Smooth muscle cell (in vitro differentiated cells): Measurements from ENCODE around the gene DHRSX. TPM values are rescaled to one million over a fixed set of nuclear protein-coding genes. Genes with fewer than 3 reads are reported as not detected.

Experiments used
- DNase-seq: peaks from one replicate; lab custom pipeline; 2025; ENCODE audit not compliant: unreplicated experiment; lab: John Stamatoyannopoulos, UW
- H2AFZ ChIP-seq: fragments of 200-600 bp; sonication (generic); 2 replicates; pipeline ENCODE4 v1.6.0; 2016; ENCODE audit warnings: antibody characterized with exemption, low read depth, mild to moderate bottlenecking
- H3F3A ChIP-seq: fragments of 200-600 bp; sonication (generic); 2 replicates; pipeline ENCODE4 v1.6.0; 2017; ENCODE audit warnings: antibody characterized with exemption, low read depth
- H3K27ac ChIP-seq: fragments of 200-600 bp; sonication (generic); 2 replicates; pipeline ENCODE4 v1.5.1; 2016; ENCODE audit warnings: low read depth, mild to moderate bottlenecking
- H3K27me3 ChIP-seq: fragments of 200-600 bp; sonication (generic); 2 replicates; pipeline ENCODE4 v1.6.1; 2016; ENCODE audit warnings: low read depth, mild to moderate bottlenecking
- H3K36me3 ChIP-seq: fragments of 200-600 bp; sonication (generic); 2 replicates; pipeline ENCODE4 v1.5.1; 2016; ENCODE audit warnings: low read depth
- H3K4me1 ChIP-seq: fragments of 200-600 bp; sonication (generic); 2 replicates; pipeline ENCODE4 v1.5.1; 2016; ENCODE audit warnings: low read depth
- H3K4me2 ChIP-seq: fragments of 200-600 bp; sonication (generic); 2 replicates; pipeline ENCODE4 v1.6.0; 2016; ENCODE audit warnings: mild to moderate bottlenecking
- H3K4me3 ChIP-seq: fragments of 200-600 bp; sonication (generic); 2 replicates; pipeline ENCODE4 v1.5.1; 2016; ENCODE audit warnings: mild to moderate bottlenecking
- H3K79me2 ChIP-seq: fragments of 200-600 bp; sonication (generic); 2 replicates; pipeline ENCODE4 v1.6.0; 2016; ENCODE audit warnings: low read depth, mild to moderate bottlenecking
- H3K9ac ChIP-seq: fragments of 200-600 bp; sonication (generic); 2 replicates; pipeline ENCODE4 v1.6.0; 2016; ENCODE audit warnings: low read depth
- H3K9me3 ChIP-seq: fragments of 200-600 bp; sonication (generic); replicated peaks from 2 replicates; pipeline ENCODE4 v1.5.1; 2016; ENCODE audit warnings: low read depth
- H4K20me1 ChIP-seq: fragments of 200-600 bp; sonication (generic); 2 replicates; pipeline ENCODE4 v1.6.0; 2016; ENCODE audit warnings: low read depth
- WGBS: methylation state at CpG from one replicate; pipeline ENCODE4 v1.1.7; 2016; ENCODE audit warnings: low lambda C conversion rate; 5-methylcytosine and 5-hydroxymethylcytosine counted together
- polyA plus RNA-seq: library from polyadenylated mRNA; unstranded; fragments of >200 nt; fragmentation: Nextera tagmentation; extraction: Ambion mirVana; gene quantifications from 2 replicates; pipeline ENCODE4 v1.2.1, GENCODE V29; 2016
- total RNA-seq: library from RNA; depleted of rRNA; stranded (reverse); fragments of >200 nt; gene quantifications from 2 replicates; pipeline ENCODE4 v1.2.3, GENCODE V29; 2014
- TF ChIP-seq, protein P1 (sequence below): fragments of 200-600 bp; sonication (generic); IDR thresholded peaks from 2 replicates; pipeline ENCODE4 v1.5.1; 2017; ENCODE audit warnings: borderline replicate concordance, mild to moderate bottlenecking, antibody characterized with exemption; ENCODE audit not compliant: insufficient read depth, poor library complexity, severe bottlenecking

The DHRSX gene
- total and polyA plus RNA-seq, 2 experiments from 2014 or later = 32.5 to 49.9 TPM

DNA sequence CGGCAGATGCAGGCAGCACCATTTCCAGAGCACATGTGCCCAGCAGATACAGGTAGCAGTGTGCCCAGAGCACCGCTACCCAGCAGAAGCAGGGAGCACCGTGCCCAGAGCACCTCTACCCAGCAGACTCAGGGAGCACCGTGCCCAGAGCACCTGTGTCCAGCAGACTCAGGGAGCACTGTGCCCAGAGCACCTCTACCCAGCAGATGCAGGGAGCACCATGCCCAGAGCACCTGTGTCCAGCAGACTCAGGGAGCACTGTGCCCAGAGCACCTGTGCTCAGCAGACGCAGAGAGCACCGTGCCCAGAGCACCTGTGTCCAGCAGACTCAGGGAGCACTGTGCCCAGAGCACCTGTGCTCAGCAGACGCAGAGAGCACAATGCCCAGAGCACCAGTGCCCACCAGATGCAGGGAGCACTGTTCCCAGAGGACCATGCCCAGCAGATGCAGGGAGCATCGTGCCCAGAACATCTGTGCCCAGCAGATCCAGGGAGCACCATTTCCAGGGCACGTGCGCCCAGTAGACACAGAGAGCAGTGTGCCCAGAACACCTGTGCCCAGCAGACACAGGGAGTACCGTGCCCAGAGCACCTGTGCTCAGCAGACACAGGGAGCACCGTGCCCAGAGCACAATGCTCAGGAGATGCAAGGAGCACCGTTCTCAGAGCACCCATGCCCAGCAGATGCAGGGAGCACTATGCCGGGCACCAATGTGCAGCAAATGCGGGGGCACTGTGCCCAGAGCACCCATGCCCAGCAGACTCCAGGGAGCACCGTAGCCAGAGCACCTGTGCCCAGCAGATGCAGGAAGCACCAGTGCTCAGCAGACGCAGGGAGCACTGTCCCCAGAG, 236.4 kb downstream of the DHRSX start:
- TF ChIP-seq, protein P1, sequence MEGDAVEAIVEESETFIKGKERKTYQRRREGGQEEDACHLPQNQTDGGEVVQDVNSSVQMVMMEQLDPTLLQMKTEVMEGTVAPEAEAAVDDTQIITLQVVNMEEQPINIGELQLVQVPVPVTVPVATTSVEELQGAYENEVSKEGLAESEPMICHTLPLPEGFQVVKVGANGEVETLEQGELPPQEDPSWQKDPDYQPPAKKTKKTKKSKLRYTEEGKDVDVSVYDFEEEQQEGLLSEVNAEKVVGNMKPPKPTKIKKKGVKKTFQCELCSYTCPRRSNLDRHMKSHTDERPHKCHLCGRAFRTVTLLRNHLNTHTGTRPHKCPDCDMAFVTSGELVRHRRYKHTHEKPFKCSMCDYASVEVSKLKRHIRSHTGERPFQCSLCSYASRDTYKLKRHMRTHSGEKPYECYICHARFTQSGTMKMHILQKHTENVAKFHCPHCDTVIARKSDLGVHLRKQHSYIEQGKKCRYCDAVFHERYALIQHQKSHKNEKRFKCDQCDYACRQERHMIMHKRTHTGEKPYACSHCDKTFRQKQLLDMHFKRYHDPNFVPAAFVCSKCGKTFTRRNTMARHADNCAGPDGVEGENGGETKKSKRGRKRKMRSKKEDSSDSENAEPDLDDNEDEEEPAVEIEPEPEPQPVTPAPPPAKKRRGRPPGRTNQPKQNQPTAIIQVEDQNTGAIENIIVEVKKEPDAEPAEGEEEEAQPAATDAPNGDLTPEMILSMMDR = no peak
- no peak overlapping the region for H2AFZ ChIP-seq
- H3K4me1 ChIP-seq = no peaks in the 10 kb centered on the region
- peaks cover 32% of the 10 kb centered on the region for H4K20me1 ChIP-seq
- WGBS = 97% methylated on average over 17 of the region's 17 CpGs
- no peak for DNase-seq
- H3K27ac ChIP-seq = no peak overlapping the region
- no peaks in the 10 kb centered on the region for H3K36me3 ChIP-seq
- H3F3A ChIP-seq = no peaks in the 10 kb centered on the region
- no peaks in the 10 kb centered on the region for H3K27me3 ChIP-seq
- no peak overlapping the region for H3K4me2 ChIP-seq
- no peak overlapping the region for H3K9ac ChIP-seq
- H3K4me3 ChIP-seq = no peak overlapping the region
- no peaks in the 10 kb centered on the region for H3K9me3 ChIP-seq
- H3K79me2 ChIP-seq = no peaks in the 10 kb centered on the region

DNA sequence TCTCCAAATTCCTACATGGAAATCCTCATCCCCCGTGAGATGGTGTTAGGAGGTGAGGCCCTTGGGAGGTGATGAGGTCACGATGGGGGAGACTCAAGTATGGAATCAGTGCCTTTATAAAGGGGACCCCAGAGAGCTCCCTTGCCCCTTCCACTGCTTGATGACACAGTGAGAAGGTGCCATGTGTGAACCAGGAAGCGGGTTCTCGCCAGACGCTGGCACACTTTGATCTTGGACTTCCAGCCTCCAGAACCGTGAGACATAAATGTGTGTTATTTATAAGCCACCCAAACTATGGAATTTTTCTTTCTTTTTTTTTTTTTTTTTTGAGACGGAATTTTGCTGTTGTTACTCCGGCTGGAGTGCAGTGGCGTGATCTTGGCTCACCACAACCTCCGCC, 237.6 kb downstream of the DHRSX start:
- Histone ChIP-seq H3K27ac (no peak overlapping the region), H3K27me3 (no peaks in the 10 kb centered on the region), H2AFZ (no peak overlapping the region), H3K79me2 (no peaks in the 10 kb centered on the region), H3K36me3 (no peaks in the 10 kb centered on the region), H3K4me3 (no peak overlapping the region), H3K9ac (no peak overlapping the region), H3F3A (no peaks in the 10 kb centered on the region), H4K20me1 (peaks cover 25% of the 10 kb centered on the region), H3K4me1 (no peaks in the 10 kb centered on the region), H3K4me2 (no peak overlapping the region), H3K9me3 (no peaks in the 10 kb centered on the region)
- TF ChIP-seq, protein P1 = no peak
- 89% methylated on average over 10 of the region's 10 CpGs for WGBS
- DNase-seq = no peak

DNA sequence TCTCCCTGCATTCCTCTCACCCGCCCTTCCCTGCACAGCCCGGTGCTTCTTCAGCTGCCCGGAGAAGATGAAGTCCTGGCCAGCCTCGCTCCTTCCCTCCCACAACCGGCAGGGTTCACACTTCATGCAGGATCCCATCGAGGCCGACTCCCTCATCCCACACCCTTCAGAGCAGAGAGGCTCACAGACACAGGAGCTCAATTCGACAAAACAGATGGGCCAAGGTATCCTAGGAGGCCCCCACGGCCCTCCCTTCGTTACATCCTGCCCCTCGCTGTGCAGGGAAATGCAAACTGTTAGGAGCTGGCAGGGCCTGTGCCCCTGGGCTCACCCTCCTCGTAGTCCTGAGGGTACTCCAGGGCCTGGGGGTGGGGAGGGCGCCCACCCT, 238.1 kb downstream of the DHRSX start:
- Histone ChIP-seq H3K36me3 (no peaks in the 10 kb centered on the region), H3K27ac (no peak overlapping the region), H4K20me1 (peaks cover 25% of the 10 kb centered on the region), H3K27me3 (no peaks in the 10 kb centered on the region), H3K4me1 (no peaks in the 10 kb centered on the region), H3K4me2 (no peak overlapping the region), H3K4me3 (no peak overlapping the region), H3K9ac (no peak overlapping the region), H3K9me3 (no peaks in the 10 kb centered on the region), H3K79me2 (no peaks in the 10 kb centered on the region), H3F3A (no peaks in the 10 kb centered on the region), H2AFZ (no peak overlapping the region)
- WGBS = 80% methylated on average over 13 of the region's 13 CpGs
- TF ChIP-seq, protein P1 = no peak
- no peak for DNase-seq
